ENCODE data around the gene PRKCA. TPM values are rescaled to one million over a fixed set of nuclear protein-coding genes. Genes with fewer than 3 reads are reported as not detected.

Gene PRKCA
- total and polyA plus RNA-seq, 2 experiments from 2014 or later: 6.4 to 35.4 TPM

- TF ChIP-seq EZH2phosphoT487 (IDR thresholded peaks at IDR 0.05; ENCODE audit: unreplicated experiment): no peak
- no peak for TF ChIP-seq REST (IDR thresholded peaks at IDR 0.05; ENCODE audit: unreplicated experiment)
- no peak for TF ChIP-seq ZNF462 (CRISPR knock-in tag; IDR thresholded peaks at IDR 0.05)
- H3K79me2 ChIP-seq (replicated peaks; ENCODE audit: insufficient read depth): no peaks in the 10 kb centered on the region
- H3K4me1 Mint-ChIP-seq: peaks cover 16% of the 10 kb centered on the region
- H3K27ac ChIP-seq (ENCODE audit: low read depth): no peak overlapping the region
- H2AFZ ChIP-seq: no peak overlapping the region
- H3K36me3 ChIP-seq (ENCODE audit: insufficient read depth): no peaks in the 10 kb centered on the region
- H3K9me3 Mint-ChIP-seq: no peaks in the 10 kb centered on the region
- H3K36me3 Mint-ChIP-seq (ENCODE audit: low read depth): no peaks in the 10 kb centered on the region
- H3K4me1 ChIP-seq (ENCODE audit: insufficient read depth): no peaks in the 10 kb centered on the region
- H3F3A ChIP-seq (replicated peaks; ENCODE audit: low read depth): no peaks in the 10 kb centered on the region
- ATAC-seq: no peak
- no peaks in the 10 kb centered on the region for H3K9me2 ChIP-seq (ENCODE audit: insufficient read depth)
- no peak overlapping the region for H3K4me2 ChIP-seq
- no peaks in the 10 kb centered on the region for H3K27me3 ChIP-seq (ENCODE audit: insufficient read depth)
- no peaks in the 10 kb centered on the region for H4K20me1 ChIP-seq (replicated peaks; ENCODE audit: insufficient read depth)
- no peak overlapping the region for H3K27ac Mint-ChIP-seq
- H3K4me3 Mint-ChIP-seq: no peak overlapping the region
- H3K4me3 ChIP-seq: no peak overlapping the region
- H3K27me3 Mint-ChIP-seq (ENCODE audit: insufficient read depth, low read depth, poor library complexity): no peaks in the 10 kb centered on the region
- DNase-seq (ENCODE audit: low spot score): no peak
Observed at GRCh38 chr17:66519154-66519553, 216.7 kb downstream of the PRKCA start.
